Mesothelial cell of epicardium (in vitro differentiated cells): ENCODE data around the gene SGMS1. TPM values are rescaled to one million over a fixed set of nuclear protein-coding genes. Genes with fewer than 3 reads are reported as not detected.

Experiments used
- DNase-seq, 2 experiments: peaks; one replicate each; pipeline ENCODE4 v3.0.0; 2021; ENCODE audit warnings: low spot score in 2 of 2; ENCODE audit not compliant: unreplicated experiment in 2 of 2
- H3K27ac Mint-ChIP-seq: 2 replicates; pipeline ENCODE4 v1.8.0; 2021; ENCODE audit warnings: mixed read lengths
- H3K27me3 Mint-ChIP-seq: 2 replicates; pipeline ENCODE4 v1.8.0; 2021; ENCODE audit warnings: low read depth, mixed read lengths
- H3K36me3 Mint-ChIP-seq: 2 replicates; pipeline ENCODE4 v1.8.0; 2021; ENCODE audit warnings: mixed read lengths
- H3K4me1 Mint-ChIP-seq: 2 replicates; pipeline ENCODE4 v1.8.0; 2021; ENCODE audit warnings: mixed read lengths
- H3K4me3 Mint-ChIP-seq: 2 replicates; pipeline ENCODE4 v1.8.0; 2021; ENCODE audit warnings: mild to moderate bottlenecking, moderate library complexity, mixed read lengths
- H3K9me3 Mint-ChIP-seq: 2 replicates; pipeline ENCODE4 v1.8.0; 2021; ENCODE audit warnings: mixed read lengths
- total RNA-seq: library from RNA; stranded (reverse); gene quantifications from 3 replicates; pipeline ENCODE4 v1.2.1, GENCODE V29; 2021
- TF ChIP-seq, protein P1 (sequence below): fragments of 200-600 bp; sonication (generic); IDR thresholded peaks from one replicate; pipeline ENCODE4 v1.5.0; 2021; ENCODE audit warnings: antibody characterized with exemption; ENCODE audit not compliant: unreplicated experiment

Gene SGMS1
- total RNA-seq, 1 donor from 2014 or later: 14.9 TPM

DNA sequence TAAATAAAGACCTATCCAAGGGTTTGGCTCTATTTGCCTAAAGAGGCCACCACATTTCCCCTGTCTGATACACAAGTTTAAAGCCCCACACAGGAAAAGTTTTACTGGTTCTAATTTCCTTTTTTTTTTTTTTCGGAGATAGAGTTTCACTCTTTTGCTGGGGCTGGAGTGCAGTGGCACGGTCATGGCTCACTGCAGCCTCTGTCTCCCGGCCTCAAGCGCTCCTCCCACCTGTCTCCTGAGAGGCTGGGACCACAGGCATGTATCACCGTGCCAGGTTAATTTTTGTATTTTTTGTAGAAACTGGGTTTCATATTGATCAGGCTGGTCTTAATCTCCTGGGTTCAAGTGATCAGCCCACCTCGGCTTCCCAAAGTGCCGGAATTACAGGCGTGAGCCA, 319.1 kb downstream of the SGMS1 start:
- no peaks in the 10 kb centered on the region for H3K36me3 Mint-ChIP-seq
- no peak overlapping the region for H3K4me3 Mint-ChIP-seq
- no peaks in the 10 kb centered on the region for H3K4me1 Mint-ChIP-seq
- peaks cover 17% of the 10 kb centered on the region for H3K9me3 Mint-ChIP-seq
- H3K27me3 Mint-ChIP-seq: no peaks in the 10 kb centered on the region
- DNase-seq: no peak
- no peak overlapping the region for H3K27ac Mint-ChIP-seq
- TF ChIP-seq, protein P1, sequence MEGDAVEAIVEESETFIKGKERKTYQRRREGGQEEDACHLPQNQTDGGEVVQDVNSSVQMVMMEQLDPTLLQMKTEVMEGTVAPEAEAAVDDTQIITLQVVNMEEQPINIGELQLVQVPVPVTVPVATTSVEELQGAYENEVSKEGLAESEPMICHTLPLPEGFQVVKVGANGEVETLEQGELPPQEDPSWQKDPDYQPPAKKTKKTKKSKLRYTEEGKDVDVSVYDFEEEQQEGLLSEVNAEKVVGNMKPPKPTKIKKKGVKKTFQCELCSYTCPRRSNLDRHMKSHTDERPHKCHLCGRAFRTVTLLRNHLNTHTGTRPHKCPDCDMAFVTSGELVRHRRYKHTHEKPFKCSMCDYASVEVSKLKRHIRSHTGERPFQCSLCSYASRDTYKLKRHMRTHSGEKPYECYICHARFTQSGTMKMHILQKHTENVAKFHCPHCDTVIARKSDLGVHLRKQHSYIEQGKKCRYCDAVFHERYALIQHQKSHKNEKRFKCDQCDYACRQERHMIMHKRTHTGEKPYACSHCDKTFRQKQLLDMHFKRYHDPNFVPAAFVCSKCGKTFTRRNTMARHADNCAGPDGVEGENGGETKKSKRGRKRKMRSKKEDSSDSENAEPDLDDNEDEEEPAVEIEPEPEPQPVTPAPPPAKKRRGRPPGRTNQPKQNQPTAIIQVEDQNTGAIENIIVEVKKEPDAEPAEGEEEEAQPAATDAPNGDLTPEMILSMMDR: no peak

DNA sequence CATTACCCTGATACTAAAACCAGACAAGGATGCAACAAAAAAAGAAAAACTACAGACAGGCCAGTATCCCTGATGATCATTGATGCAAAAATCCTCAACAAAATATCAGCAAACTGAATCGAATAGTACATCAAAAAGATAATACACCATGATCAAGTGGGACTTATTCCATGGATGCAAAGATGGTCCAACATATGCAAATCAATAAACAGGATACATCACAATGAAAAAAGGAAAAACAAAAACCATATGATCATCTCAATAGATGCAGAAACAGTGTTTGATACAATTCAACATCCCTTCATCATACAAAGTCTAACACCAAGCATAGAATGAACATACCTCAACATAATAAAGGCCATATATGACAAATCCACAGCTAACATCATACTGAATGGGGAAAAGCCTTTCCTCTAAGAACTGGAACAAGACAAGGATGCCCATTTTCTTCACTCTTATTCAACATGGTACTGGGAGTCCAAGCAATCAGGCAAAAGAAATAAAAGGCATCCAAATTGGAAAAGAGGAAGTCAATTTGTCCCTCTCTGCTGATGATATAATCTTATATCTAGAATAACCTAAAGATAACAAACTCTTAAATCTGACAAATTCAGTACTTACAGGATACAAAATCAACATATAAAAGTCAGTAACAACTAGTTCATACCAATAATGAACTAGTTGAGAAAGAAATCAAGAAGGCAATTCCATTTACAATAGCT, 323.6 kb downstream of the SGMS1 start:
- Mint-ChIP-seq H3K4me3 (no peak overlapping the region), H3K27me3 (no peaks in the 10 kb centered on the region), H3K36me3 (peaks cover 1% of the 10 kb centered on the region), H3K27ac (no peak overlapping the region), H3K9me3 (peaks cover 43% of the 10 kb centered on the region), H3K4me1 (no peaks in the 10 kb centered on the region)
- TF ChIP-seq, protein P1: no peak
- DNase-seq: no peak

- no peaks in the 10 kb centered on the region for H3K27me3 Mint-ChIP-seq
- H3K4me3 Mint-ChIP-seq: no peak overlapping the region
- no peak overlapping the region for H3K27ac Mint-ChIP-seq
- TF ChIP-seq, protein P1: no peak
- H3K9me3 Mint-ChIP-seq: peaks cover 32% of the 10 kb centered on the region
- H3K4me1 Mint-ChIP-seq: no peaks in the 10 kb centered on the region
- H3K36me3 Mint-ChIP-seq: peaks cover 1% of the 10 kb centered on the region
- no peak for DNase-seq
Observed at GRCh38 chr10:50295367-50295766, 328.4 kb downstream of the SGMS1 start.

DNA sequence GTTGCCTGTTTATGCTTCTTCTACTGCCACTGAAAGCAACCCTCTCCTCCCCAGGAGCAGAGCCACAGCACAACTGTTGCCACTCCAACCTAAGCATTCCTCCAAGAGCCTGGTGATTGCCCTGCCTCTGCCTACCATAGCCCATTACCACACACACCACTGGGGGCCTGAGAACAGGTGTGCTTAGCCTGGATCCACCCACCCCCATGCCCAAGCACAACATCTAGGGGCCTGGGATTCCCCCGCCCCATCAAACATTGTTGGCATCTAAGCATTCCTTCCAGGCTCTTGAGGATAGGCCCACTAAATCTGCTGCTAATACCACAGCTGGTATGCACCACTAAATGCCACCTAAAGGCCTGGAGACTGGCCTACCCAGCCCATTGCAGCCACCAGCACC, 329.2 kb downstream of the SGMS1 start:
- TF ChIP-seq, protein P1: no peak
- Mint-ChIP-seq H3K9me3 (peaks cover 25% of the 10 kb centered on the region), H3K27me3 (no peaks in the 10 kb centered on the region), H3K4me3 (no peak overlapping the region), H3K27ac (no peak overlapping the region), H3K4me1 (no peaks in the 10 kb centered on the region), H3K36me3 (peaks cover 1% of the 10 kb centered on the region)
- no peak for DNase-seq

DNA sequence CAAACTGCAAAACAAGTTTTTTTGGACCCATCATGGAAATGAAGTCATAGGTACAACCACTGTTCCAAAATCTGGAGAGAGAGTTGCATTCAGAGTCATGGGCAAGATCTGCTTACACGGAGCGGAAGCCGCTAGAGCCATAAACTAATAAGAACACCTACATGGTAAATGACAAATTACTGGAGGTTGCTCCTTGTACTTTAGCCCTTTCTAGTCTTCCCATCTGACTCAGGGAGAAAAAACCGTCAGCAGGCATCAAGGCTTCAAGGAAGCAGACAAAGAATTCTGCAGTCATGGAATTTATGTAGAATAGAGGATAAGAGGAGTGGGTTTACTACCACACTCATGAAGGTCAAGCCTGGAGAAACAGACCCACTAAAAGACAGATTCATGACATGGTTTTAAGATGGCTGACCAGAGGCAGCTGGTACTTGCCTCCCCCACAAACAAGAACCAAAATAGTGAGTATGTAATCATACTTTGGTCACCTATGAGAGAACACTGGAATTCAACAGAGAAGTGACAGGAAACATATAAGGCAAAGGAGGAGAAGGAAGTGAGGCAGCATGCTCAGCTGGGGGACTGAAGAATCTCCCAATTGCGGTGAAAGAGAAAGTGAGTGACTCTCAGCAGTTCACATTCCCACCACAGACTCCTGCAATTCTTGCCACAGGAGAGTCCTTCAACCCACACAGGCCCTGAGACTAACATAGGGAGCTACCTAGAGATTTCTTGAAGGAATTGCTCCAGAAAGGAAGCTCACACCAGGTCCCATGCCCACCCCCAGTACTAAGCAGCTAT, 330.0 kb downstream of the SGMS1 start:
- H3K4me3 Mint-ChIP-seq: no peak overlapping the region
- peaks cover 16% of the 10 kb centered on the region for H3K9me3 Mint-ChIP-seq
- H3K27ac Mint-ChIP-seq: no peak overlapping the region
- no peaks in the 10 kb centered on the region for H3K36me3 Mint-ChIP-seq
- H3K27me3 Mint-ChIP-seq: no peaks in the 10 kb centered on the region
- TF ChIP-seq, protein P1: no peak
- no peaks in the 10 kb centered on the region for H3K4me1 Mint-ChIP-seq
- DNase-seq: no peak
